Activated naive CD8-positive, alpha-beta T cell treated with anti-CD3 and anti-CD28 coated beads, Interleukin-2, amount 50 U/mL, for 24 hours (primary cell): ENCODE measurements around the gene LDAF1.
"Not testable (repeated sequence)": the region's sequence is repeated elsewhere in the genome, so short reads cannot be mapped to it uniquely, and the experiment has no call there.

ENCODE experiments used
- ATAC-seq: fragments of 150-1000 bp; cut with Tn5 transposase; one replicate; pipeline ENCODE4 v1.10.0; 2021
- DNase-seq: peaks from one replicate; pipeline ENCODE4 v3.0.0; 2021
- H3K27ac Mint-ChIP-seq: one replicate; pipeline ENCODE4 v1.8.0; 2021; ENCODE audit warnings: mild to moderate bottlenecking, mixed read lengths
- H3K27me3 Mint-ChIP-seq: one replicate; pipeline ENCODE4 v1.8.0; 2021; ENCODE audit warnings: mixed read lengths
- H3K36me3 Mint-ChIP-seq: one replicate; pipeline ENCODE4 v1.8.0; 2021; ENCODE audit warnings: low read depth, mixed read lengths
- H3K4me1 Mint-ChIP-seq: one replicate; pipeline ENCODE4 v1.8.0; 2021; ENCODE audit warnings: mixed read lengths
- H3K4me3 Mint-ChIP-seq: one replicate; pipeline ENCODE4 v1.8.0; 2021; ENCODE audit warnings: mild to moderate bottlenecking, moderate library complexity, mixed read lengths
- H3K9me3 Mint-ChIP-seq: one replicate; pipeline ENCODE4 v1.8.0; 2021; ENCODE audit warnings: mixed read lengths

LDAF1 gene

GRCh38 chr16:21169249-21169981 is 10.9 kb downstream of the LDAF1 start:
- Mint-ChIP-seq H3K4me3 (no peak overlapping the region), H3K27me3 (no peaks in the 10 kb centered on the region), H3K9me3 (no peaks in the 10 kb centered on the region), H3K27ac (no peak overlapping the region), H3K4me1 (no peaks in the 10 kb centered on the region), H3K36me3 (peaks cover 15% of the 10 kb centered on the region)
- DNase-seq (no peak), ATAC-seq (peak; percentile 28)

DNA sequence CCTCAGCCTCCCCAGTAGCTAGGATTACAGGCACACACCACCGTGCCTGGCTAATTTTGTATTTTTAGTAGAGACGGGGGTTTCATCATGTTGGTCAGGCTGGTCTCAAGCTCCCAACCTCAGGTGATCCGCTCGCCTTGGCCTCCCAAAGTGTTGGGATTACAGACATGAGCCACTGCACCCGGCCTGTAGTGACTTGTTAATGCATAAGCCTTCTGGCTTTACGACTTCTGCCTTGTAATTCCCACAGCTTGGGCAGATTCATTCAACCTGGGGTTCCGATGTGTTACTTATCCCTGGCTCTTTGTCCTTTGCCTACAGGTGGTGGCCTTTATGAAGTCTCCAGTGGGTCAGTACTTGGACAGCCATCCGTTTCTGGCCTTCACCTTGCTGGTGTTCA is 11.6 kb downstream of the LDAF1 start:
- ATAC-seq = not testable (repeated sequence)

DNA sequence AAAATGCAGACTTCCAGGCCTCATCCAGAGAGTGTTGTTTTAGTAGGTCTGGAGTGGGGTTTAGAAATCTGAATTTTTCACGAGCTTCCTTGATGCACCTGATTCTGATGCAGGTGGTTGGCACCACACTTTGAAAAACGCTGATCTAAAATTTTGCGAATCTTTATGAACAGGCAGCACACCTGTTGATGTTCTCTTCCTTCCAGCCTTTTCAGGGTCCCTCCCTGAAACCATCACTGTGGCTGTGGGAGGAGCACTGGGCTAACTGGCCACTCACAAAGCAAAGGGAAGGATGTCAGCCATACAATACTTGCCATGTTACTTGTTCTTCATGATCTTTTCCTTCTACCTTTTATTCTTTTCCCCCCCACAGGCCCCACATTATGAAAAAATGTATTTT is 14.2 kb downstream of the LDAF1 start:
- Mint-ChIP-seq H3K27me3 (no peaks in the 10 kb centered on the region), H3K27ac (no peak overlapping the region), H3K4me1 (no peaks in the 10 kb centered on the region), H3K4me3 (no peak overlapping the region), H3K9me3 (no peaks in the 10 kb centered on the region), H3K36me3 (peaks cover 21% of the 10 kb centered on the region)
- ATAC-seq = no peak
- DNase-seq = no peak

More for the DNA sequence above, 11.6 kb downstream of the LDAF1 start:
- DNase-seq, H3K9me3 Mint-ChIP-seq, H3K27me3 Mint-ChIP-seq, H3K27ac Mint-ChIP-seq, H3K4me1 Mint-ChIP-seq, H3K4me3 Mint-ChIP-seq: not testable (repeated sequence)
- peaks cover 16% of the 10 kb centered on the region for H3K36me3 Mint-ChIP-seq

- Mint-ChIP-seq H3K4me3 (no peak overlapping the region), H3K9me3 (no peaks in the 10 kb centered on the region), H3K4me1 (no peaks in the 10 kb centered on the region), H3K27ac (no peak overlapping the region), H3K36me3 (peaks cover 42% of the 10 kb centered on the region), H3K27me3 (no peaks in the 10 kb centered on the region)
- ATAC-seq = no peak
- DNase-seq = no peak
Measured at GRCh38 chr16:21175397-21175796, 16.9 kb downstream of the LDAF1 start.

GRCh38 chr16:21179126-21179982 is 20.9 kb downstream of the LDAF1 start:
- ATAC-seq (no peak), DNase-seq (no peak)
- Mint-ChIP-seq H3K4me3 (no peak overlapping the region), H3K9me3 (peaks cover 16% of the 10 kb centered on the region), H3K27ac (no peak overlapping the region), H3K4me1 (peaks cover 4% of the 10 kb centered on the region), H3K27me3 (no peaks in the 10 kb centered on the region), H3K36me3 (peaks cover 59% of the 10 kb centered on the region)

DNA sequence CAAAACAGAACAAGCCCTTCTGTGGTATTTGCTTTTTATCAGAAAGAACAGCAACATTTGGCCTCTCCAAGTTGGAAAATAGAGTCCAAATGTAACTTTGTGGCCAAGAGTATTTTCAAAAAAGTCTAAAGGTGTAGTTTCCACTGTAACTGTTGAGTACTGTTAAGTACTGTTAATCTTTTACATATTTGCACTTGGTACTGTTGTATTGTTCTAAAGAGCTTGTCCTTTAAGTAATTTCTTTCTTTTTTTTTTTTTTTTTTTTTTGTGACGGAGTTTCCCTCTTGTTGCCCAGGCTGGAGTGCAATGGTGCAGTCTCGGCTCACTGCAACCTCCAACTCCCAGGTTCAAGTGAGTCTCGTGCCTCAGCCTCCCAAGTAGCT is 21.5 kb downstream of the LDAF1 start:
- Mint-ChIP-seq H3K36me3 (peaks cover 60% of the 10 kb centered on the region), H3K9me3 (peaks cover 23% of the 10 kb centered on the region), H3K4me3 (no peak overlapping the region), H3K27ac (no peak overlapping the region), H3K4me1 (peaks cover 10% of the 10 kb centered on the region), H3K27me3 (no peaks in the 10 kb centered on the region)
- ATAC-seq (no peak), DNase-seq (no peak)

DNA sequence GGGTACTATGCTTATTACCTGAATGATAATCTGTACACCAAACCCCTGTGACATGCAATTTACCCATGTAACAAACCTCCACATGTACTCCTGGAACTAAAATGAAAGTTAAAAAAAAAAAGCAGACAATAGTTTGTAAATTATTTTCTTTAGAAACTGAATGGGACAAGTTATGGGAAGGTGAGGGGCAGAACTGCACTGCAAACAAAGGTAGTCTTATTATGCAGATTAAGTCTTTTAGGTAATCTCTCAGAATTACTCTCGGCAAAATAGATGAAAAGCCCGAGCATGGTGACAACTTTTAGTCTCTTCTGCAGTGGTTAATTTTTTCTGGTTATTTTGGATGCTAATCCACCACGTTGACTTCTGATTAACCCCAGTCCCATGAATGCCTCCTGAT is 25.5 kb downstream of the LDAF1 start:
- no peak overlapping the region for H3K27ac Mint-ChIP-seq
- ATAC-seq (no peak), DNase-seq (no peak)
- H3K36me3 Mint-ChIP-seq = peaks cover 41% of the 10 kb centered on the region
- H3K9me3 Mint-ChIP-seq = peaks cover 27% of the 10 kb centered on the region
- no peak overlapping the region for H3K4me3 Mint-ChIP-seq
- H3K27me3 Mint-ChIP-seq = no peaks in the 10 kb centered on the region
- H3K4me1 Mint-ChIP-seq = peaks cover 23% of the 10 kb centered on the region

DNA sequence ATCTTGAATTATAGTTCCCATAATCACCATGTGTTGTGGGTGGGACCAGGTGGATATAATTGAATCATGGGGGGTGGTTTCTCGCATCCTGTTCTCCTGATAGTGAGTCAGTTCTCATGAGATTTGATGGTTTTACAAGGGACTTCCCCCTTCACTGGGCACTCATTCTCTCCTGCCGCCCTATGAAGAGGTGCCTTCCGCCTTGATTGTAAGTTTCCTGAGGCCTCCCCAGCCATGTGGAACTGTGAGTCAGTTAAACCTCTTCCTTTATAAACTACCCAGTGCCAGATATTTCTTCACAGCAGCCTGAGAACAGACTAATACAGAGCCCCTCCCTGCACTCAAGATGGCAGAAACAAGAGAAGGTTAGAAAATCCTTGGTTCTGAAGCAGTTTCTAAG is 26.4 kb downstream of the LDAF1 start:
- Mint-ChIP-seq H3K27ac (no peak overlapping the region), H3K4me3 (no peak overlapping the region), H3K9me3 (peaks cover 27% of the 10 kb centered on the region), H3K4me1 (peaks cover 23% of the 10 kb centered on the region), H3K27me3 (peaks cover 4% of the 10 kb centered on the region), H3K36me3 (peaks cover 33% of the 10 kb centered on the region)
- DNase-seq (peak; percentile 23), ATAC-seq (peak; percentile 81)

DNA sequence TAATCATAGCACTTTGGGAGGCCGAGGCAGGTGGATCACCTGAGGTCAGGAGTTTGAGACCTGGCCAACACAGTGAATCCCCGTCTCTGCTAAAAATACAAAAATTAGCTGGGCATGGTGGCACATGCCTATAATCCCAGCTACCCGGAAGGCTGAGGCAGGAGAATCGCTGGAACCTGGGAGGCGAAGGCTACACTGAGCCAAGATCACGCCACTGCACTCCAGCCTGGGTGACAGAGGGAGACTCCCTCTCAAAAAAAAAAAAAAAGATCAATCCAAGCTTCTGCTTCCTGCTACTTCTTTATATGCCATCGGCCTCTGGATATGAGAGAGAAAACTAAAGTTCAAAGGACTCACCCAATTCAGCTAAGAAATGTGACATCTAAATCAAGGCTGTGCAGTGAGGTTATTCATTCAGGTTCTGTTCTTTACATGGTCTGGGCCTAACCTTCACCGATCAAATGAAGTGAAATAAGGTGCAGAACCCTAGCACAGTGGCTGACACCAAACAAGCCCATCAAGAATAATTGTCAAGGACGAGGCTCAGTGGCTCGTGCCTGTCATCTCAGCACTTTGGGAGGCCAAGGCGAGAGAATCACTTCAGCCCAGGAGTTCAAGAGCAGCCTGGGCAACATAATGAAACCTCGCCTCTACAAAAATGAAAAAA is 27.3 kb downstream of the LDAF1 start:
- Mint-ChIP-seq H3K36me3 (peaks cover 29% of the 10 kb centered on the region), H3K27me3 (peaks cover 4% of the 10 kb centered on the region), H3K4me1 (peaks cover 23% of the 10 kb centered on the region), H3K4me3 (no peak overlapping the region), H3K9me3 (peaks cover 27% of the 10 kb centered on the region), H3K27ac (no peak overlapping the region)
- no peak for ATAC-seq
- DNase-seq = no peak

DNA sequence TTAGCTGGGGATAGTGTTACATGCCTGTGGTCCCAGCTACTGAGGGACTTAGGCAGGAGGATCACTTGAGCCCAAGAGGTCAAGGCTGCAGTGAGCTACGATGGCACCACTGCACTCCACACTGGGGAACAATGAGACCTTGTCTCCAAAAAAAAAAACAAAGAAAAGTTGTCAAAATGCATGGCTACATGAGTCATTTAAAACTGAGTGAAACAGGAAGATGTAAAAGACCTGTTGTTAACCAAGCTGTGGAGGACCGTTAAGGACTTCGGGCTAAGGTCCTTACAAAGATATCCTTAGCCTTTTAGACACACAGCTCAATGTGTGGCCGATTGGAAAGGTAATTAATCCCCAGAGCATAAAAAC is 27.8 kb downstream of the LDAF1 start:
- ATAC-seq (no peak), DNase-seq (no peak)
- Mint-ChIP-seq H3K4me3 (no peak overlapping the region), H3K4me1 (peaks cover 23% of the 10 kb centered on the region), H3K36me3 (peaks cover 25% of the 10 kb centered on the region), H3K9me3 (peaks cover 27% of the 10 kb centered on the region), H3K27me3 (peaks cover 5% of the 10 kb centered on the region), H3K27ac (no peak overlapping the region)

DNA sequence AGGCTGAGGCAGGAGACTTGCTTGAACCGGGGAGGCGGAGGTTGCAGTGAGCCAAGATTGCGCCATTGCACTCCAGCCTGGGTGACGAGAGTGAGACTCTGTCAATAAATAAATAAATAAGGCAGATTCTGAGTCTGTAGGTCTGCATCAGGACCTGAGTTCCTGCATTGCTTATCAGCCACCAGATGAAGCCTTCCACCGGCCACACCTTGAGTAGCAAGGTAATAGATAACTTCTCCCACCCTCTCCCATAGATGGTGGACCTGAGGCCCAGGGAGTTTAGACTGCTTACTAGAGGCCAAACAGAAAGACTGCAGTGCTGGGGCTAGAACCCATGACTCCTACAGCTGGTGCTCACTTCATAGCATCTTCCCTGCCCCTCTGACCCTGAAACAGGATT is 30.8 kb downstream of the LDAF1 start:
- no peak for DNase-seq
- peaks cover 11% of the 10 kb centered on the region for H3K9me3 Mint-ChIP-seq
- H3K36me3 Mint-ChIP-seq = peaks cover 5% of the 10 kb centered on the region
- H3K27me3 Mint-ChIP-seq = peaks cover 10% of the 10 kb centered on the region
- H3K27ac Mint-ChIP-seq = no peak overlapping the region
- H3K4me3 Mint-ChIP-seq = no peak overlapping the region
- ATAC-seq = no peak
- peaks cover 20% of the 10 kb centered on the region for H3K4me1 Mint-ChIP-seq

GRCh38 chr16:21190013-21190412 is 31.5 kb downstream of the LDAF1 start:
- peaks cover 17% of the 10 kb centered on the region for H3K27me3 Mint-ChIP-seq
- ATAC-seq (no peak), DNase-seq (no peak)
- H3K36me3 Mint-ChIP-seq = peaks cover 2% of the 10 kb centered on the region
- H3K27ac Mint-ChIP-seq = no peak overlapping the region
- H3K4me1 Mint-ChIP-seq = peaks cover 20% of the 10 kb centered on the region
- no peak overlapping the region for H3K4me3 Mint-ChIP-seq
- H3K9me3 Mint-ChIP-seq = peaks cover 4% of the 10 kb centered on the region

DNA sequence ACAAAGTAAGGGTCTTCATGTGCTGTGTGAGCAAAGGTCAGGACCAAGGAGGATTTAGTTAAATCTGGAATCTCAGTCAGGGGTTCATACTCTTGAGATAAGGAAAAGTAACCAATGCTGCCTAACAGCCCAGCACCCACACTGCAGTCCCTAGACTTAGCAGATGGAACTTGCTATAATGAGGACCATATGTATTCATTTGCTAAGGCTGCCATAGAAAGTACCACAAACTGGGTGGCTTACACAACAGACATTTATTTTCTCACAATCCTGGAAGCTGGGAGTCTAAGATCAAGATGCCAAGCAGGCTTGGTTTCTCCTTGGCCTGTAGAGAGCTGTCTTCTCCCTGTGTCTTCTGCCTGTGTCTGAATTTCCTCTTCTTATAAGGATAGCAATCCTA is 32.1 kb downstream of the LDAF1 start:
- H3K4me3 Mint-ChIP-seq = no peak overlapping the region
- H3K27me3 Mint-ChIP-seq = peaks cover 21% of the 10 kb centered on the region
- peaks cover 2% of the 10 kb centered on the region for H3K36me3 Mint-ChIP-seq
- peaks cover 20% of the 10 kb centered on the region for H3K4me1 Mint-ChIP-seq
- H3K27ac Mint-ChIP-seq = no peak overlapping the region
- ATAC-seq = no peak
- no peak for DNase-seq
- no peaks in the 10 kb centered on the region for H3K9me3 Mint-ChIP-seq

GRCh38 chr16:21192991-21193390 is 34.5 kb downstream of the LDAF1 start:
- ATAC-seq (no peak), DNase-seq (no peak)
- H3K27me3 Mint-ChIP-seq = peaks cover 23% of the 10 kb centered on the region
- no peak overlapping the region for H3K27ac Mint-ChIP-seq
- H3K4me1 Mint-ChIP-seq = peaks cover 15% of the 10 kb centered on the region
- H3K36me3 Mint-ChIP-seq = no peaks in the 10 kb centered on the region
- no peak overlapping the region for H3K4me3 Mint-ChIP-seq
- no peaks in the 10 kb centered on the region for H3K9me3 Mint-ChIP-seq
